H7 (cell line): ENCODE measurements around the gene EIF3D. TPM values are rescaled to one million over a fixed set of nuclear protein-coding genes. Genes with fewer than 3 reads are reported as not detected.

ENCODE experiments used
- DNase-seq: peaks from one replicate; pipeline ENCODE4 v3.0.0; 2012
- H3K27me3 ChIP-seq: 2 replicates; pipeline ENCODE4 v1.6.0; 2011; ENCODE audit warnings: mild to moderate bottlenecking, low read length; ENCODE audit not compliant: control insufficient read depth, insufficient read depth
- H3K36me3 ChIP-seq: replicated peaks from 2 replicates; pipeline ENCODE4 v1.5.1; 2011; ENCODE audit warnings: low read length; ENCODE audit not compliant: control insufficient read depth, insufficient read depth
- H3K4me3 ChIP-seq: 2 replicates; pipeline ENCODE4 v1.5.1; 2011; ENCODE audit warnings: low read depth, mild to moderate bottlenecking, control low read depth, low read length, moderate library complexity; ENCODE audit not compliant: insufficient read depth
- total RNA-seq: library from RNA; depleted of rRNA; stranded (reverse); fragments of >200 nt; shearing (Covaris generic); gene quantifications from 2 replicates; pipeline ENCODE4 v1.2.3, GENCODE V29; 2014; rRNA removed

EIF3D gene
- total RNA-seq, 1 experiment from 2014 or later, result 414 TPM

DNA sequence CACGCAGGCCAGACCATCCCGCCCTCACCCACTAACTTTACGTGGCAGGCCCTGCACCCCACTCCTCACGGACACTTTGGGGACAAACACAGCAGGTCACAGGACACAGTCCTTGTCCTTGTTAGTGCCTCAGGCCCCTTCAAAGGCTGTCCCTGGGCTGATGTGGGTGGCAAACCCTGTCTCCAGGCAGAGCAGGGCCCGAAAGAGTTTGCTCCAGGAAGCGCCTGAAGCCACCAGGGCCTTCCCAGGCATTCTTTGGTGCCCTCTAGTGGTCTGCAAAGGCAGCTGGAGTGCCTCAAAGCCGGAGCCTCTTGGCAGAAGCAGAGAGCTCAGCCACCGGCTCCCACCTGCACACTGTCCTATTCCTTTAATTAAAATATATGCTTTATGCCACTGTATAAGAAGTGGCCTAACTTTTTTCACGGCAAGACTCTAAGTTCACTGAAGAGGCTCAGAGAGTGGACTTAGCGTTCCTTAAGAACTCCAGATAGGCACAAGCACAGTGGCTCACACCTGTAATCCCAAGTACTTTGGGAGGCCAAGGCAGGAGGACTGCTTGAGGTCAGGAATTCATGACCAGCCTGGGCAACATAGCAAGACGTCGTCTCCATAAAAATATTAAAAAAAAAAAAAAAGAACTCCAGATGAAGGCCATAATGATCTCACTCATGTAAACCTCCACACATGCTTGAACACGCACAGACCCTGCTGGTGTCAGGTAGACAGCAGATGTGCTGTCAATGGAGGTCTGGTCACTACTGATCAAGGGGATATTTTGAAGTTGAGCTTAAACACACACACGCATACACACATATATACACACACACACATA is 58.6 kb downstream of the EIF3D start:
- Histone ChIP-seq H3K27me3 (no peaks in the 10 kb centered on the region), H3K36me3 (peaks cover 9% of the 10 kb centered on the region), H3K4me3 (no peak overlapping the region)
- peak; percentile 91 for DNase-seq

DNA sequence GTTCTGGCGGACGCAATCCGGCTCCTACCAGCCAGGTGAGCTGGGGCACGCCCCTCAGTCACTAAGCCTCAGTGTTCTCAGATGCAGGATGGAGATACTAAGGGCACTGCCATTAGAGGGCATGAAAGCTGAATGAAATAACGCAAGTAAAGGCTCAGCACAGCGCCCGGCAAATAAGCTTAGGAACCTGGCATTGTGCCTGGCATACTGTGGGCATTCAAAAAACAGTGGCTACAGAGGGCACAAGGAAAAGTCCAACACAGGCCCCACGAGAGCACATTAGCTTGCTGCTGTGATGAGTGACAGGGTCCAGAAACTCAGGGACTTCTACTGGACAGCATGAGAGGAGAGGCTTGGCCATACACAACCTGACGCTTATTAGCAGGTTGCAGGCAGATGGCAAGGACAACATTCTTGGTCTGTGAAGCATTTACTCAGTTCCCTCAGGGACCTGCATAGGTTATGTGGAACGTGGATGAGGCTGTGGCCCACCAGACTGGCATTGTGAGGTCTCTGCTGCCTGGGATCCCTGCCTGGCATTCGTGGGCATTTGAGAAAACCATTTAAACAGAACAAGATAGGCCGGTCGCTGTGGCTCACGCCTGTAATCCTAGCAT is 59.8 kb downstream of the EIF3D start:
- Histone ChIP-seq H3K27me3 (no peaks in the 10 kb centered on the region), H3K4me3 (no peak overlapping the region), H3K36me3 (peaks cover 5% of the 10 kb centered on the region)
- no peak for DNase-seq

DNA sequence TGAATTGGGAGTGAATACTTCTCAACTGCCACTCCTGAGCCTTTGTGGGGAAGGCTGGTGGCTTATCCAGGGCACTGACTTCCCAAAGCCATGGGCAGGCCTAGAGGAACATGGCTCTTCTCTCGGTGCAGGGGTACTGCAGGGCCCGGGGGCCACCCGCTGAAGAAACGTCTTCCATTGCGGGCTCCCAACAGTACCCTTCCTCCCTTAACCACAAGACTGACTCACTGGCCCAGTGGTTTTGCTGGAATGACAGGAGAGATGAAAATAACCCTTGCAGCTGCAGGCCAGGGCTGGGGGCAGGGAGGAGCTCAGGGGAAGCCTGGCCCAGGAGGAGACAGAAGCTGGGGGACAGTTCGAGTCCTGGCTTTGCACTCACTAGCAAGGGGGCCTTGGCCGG is 61.0 kb downstream of the EIF3D start:
- H3K27me3 ChIP-seq, result no peaks in the 10 kb centered on the region
- H3K4me3 ChIP-seq, result no peak overlapping the region
- no peak for DNase-seq
- peaks cover 5% of the 10 kb centered on the region for H3K36me3 ChIP-seq

DNA sequence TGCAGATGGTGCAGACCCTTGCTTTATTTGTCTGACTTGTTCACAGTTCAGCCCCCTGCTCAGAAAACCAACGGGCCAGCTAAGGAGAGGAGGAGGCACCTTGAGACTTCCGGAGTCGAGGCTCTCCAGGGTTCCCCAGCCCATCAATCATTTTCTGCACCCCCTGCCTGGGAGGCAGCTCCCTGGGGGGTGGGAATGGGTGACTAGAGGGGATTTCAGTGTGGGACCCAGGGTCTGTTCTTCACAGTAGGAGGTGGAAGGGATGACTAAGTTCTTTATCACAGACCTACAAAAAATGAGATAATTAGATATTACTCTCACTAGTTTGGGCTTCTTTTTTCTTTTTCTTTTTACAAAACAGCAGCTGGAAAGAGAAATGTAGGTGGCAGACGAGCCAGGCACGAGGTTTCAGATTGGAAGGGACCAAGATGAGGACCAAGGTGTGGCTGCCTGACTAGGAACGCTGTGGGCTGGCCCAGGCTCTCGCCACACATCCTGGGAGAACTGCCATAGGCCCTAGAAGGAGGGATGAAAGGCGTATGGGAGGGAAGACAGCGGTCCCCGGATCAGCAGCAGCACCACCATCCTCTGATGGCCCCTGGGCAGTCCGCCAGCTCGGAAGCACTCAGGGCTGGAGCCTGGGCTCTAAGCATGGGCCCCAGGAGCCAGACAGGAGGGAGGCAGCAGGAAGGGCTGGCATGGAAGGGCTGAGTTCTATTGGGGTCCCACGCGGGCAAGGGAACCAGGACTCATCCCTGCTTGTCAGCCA is 61.7 kb downstream of the EIF3D start:
- Histone ChIP-seq H3K4me3 (no peak overlapping the region), H3K36me3 (peaks cover 5% of the 10 kb centered on the region), H3K27me3 (no peaks in the 10 kb centered on the region)
- no peak for DNase-seq

DNA sequence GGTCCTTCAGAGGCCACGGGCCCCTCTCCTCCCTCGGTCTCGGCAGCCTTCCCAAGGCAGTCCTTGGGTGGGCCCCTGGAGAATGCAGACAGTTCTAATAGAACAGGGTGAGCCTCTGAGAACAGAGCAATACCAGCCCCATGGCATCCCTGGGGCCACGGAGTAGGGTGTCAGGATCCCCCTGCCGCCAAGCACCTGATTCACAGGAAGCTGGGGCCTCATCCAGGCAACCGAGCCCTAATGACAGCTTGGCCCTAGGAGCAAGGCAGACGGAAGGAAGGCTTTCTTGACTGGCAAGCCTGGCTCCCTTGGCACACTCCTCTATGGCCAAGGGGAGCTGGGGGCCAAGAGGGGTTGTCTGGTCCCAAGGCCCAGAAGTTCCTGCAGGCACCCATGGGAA is 62.7 kb downstream of the EIF3D start:
- no peak overlapping the region for H3K4me3 ChIP-seq
- H3K27me3 ChIP-seq, result no peaks in the 10 kb centered on the region
- DNase-seq, result no peak
- H3K36me3 ChIP-seq, result peaks cover 4% of the 10 kb centered on the region

DNA sequence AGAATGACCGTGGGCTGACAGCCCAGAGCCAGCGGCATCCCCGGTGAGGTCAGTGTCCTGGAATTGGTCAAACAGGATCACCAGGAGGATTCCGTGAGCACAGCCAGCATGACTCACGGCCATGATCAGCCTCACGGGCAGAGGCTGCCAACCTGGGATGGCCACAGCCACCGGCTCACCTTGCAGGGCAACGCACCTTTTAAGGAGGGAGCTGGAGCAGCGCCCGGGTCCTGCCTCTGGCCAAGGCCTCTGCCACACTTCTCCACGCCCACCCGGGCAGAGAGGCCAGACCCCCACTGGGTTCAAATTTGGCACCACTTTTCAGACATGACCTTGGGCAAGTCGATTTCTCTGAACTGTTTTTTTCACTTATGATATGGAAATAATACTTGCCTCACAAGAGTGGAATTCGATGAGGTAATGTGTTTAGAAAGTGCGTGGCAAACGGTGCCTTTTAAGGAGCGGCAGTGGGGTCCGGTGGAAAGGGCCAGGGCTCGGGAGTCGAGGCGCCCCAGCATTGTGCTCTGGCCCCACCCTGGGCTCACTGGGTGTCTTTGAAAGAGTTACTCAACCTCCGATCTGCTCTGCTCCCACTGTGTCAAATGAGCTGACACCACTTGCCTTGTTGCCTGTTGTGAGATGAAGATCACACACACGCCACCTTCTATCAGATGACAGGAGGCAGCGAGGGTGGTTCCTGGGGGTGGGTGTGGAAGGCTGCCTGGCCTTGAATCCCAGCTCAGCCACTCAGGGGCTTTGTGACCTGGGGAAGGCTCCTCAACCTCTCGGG is 63.5 kb downstream of the EIF3D start:
- peaks cover 1% of the 10 kb centered on the region; the same call in 1 of the 2 replicates for H3K27me3 ChIP-seq
- peak; percentile 43 for DNase-seq
- H3K36me3 ChIP-seq, result peaks cover 3% of the 10 kb centered on the region
- no peak overlapping the region for H3K4me3 ChIP-seq

DNA sequence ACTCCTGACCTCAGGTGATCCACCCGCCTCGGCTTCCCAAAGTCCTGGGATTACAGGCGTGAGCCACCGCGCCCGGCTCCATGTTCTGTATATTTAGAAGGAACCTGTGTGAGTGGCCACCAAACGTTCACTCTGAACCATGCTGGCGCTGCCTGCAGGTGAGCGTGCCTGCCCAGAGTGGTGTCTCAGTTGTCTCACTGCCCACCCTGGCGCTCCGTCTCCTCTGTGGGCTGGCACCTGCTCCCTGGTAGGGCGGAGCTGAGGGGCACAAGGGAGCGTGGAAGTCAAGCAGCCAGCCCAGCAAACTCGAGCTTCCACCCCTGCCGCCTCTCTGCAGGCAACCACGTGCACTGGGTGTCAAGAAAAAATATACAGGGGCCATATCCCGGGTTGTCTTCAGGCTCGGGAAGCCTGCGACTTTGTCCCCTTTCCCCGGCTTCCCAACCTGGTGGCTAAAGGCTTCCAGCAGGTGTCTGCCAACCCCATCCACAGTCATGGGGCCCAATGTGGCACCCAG is 64.2 kb downstream of the EIF3D start:
- peaks cover 1% of the 10 kb centered on the region; the same call in 1 of the 2 replicates for H3K27me3 ChIP-seq

DNA sequence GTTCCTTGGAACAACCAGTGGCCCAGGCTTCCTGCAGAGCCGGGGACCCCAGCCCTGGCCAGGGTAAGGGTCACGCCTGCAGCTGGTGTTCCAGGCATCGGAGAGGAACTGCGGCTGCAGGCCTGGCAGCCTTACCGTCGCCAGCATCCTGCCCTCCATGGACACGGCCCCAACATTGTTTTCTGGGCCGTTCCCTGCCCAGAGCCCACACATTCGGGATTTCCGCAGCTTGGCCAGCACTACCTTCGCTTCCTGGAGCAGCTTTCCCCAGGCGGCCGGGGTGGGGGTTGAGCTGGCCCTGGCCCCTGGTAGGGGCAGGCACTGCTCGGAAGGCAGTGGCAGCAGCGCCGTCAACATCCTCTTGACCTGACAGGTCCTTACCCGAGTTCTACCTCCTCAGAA is 65.2 kb downstream of the EIF3D start:
- peaks cover 3% of the 10 kb centered on the region for H3K36me3 ChIP-seq
- DNase-seq, result peak; percentile 62
- H3K4me3 ChIP-seq, result no peak overlapping the region
- peaks cover 1% of the 10 kb centered on the region; the same call in 1 of the 2 replicates for H3K27me3 ChIP-seq

More for the DNA sequence above, 64.2 kb downstream of the EIF3D start:
- no peak overlapping the region for H3K4me3 ChIP-seq
- no peak for DNase-seq
- peaks cover 3% of the 10 kb centered on the region for H3K36me3 ChIP-seq

DNA sequence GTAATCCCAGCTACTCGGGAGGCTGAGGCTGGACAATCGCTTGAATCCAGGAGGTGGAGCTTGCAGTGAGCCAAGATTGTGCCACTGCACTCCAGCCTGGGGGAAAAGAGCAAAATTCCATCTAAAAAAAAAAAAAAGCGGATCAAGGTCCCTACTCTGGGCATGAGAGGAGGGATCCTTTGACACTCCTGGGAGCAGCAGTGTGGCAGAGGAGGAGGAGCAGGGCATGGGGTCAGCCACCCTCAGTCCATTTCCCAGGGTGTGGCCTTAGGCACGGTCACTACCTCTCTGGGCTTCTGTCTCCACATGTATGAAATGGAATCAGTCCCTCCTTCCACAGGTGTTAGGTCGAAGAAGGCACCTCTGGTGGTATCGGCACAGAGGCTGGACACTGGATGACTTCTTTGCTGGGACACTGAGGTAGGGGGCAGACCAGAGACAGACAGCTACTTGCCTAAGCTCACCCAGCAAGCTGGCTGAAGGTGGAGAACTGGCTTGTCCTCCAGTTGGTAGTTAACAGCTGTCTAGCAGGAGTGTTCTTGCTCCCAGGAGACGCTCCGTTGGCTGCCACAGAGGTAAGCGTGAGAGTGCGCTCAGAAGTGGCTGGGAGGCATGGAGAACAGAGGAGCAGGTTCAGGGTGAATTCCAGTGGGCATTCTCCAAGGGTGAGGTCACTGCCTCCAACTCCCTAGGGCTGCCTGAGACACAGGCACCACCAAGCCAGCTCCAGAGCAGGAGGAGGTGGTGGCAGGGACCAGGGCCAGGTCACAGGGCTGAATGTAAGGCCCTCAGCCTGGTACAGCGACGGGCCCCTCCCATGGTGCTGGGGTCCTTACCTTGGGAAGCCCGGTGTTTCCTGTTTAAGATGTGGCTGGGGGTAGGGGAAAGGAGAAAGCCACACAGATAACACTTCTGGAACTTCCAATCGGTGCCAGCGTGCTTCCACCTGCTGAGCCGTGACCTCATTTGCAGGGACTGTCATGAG is 67.0 kb downstream of the EIF3D start:
- Histone ChIP-seq H3K27me3 (peaks cover 1% of the 10 kb centered on the region; the same call in 1 of the 2 replicates), H3K36me3 (peaks cover 3% of the 10 kb centered on the region), H3K4me3 (no peak overlapping the region)
- peak; percentile 73 for DNase-seq

Other genes with a start within 250 kb of the EIF3D start
- gene MYH9, start 141.2 kb downstream of the EIF3D start, total RNA-seq, result 117 and 149 TPM in 2 replicates
- 22.4 and 29.8 TPM in 2 replicates for gene TXN2, start 47.5 kb downstream of the EIF3D start, total RNA-seq
- 12.5 and 18.3 TPM in 2 replicates for gene FOXRED2, start 22.1 kb downstream of the EIF3D start, total RNA-seq
- 0.15 TPM in 1 of 2 replicates, not detected in the other for gene CACNG2, start 174.6 kb upstream of the EIF3D start, total RNA-seq
- 20.2 and 30.1 TPM in 2 replicates for gene IFT27, start 247.0 kb upstream of the EIF3D start, total RNA-seq